Esophagus muscularis mucosa (tissue), 4 donors: ENCODE results near the gene SH3PXD2B.

Experiments
- CTCF ChIP-seq, 3 experiments: fragments of 200-600 bp in 2 of 3; fragments of 450-650 bp in 1 of 3; sonication (generic) in 2 of 3; IDR thresholded peaks; one replicate each; pipeline ENCODE4 v1.5.1; 2017 to 2019; ENCODE audit warnings: antibody characterized with exemption in 3 of 3, mild to moderate bottlenecking in 2 of 3, moderate library complexity in 1 of 3
- EP300 ChIP-seq: sonication (generic); formaldehyde crosslinking; IDR thresholded peaks from one replicate; pipeline ENCODE4 v1.6.1; 2017; ENCODE audit warnings: antibody characterized with exemption
- POLR2A ChIP-seq: fragments of 450-650 bp; IDR thresholded peaks from one replicate; pipeline ENCODE4 v1.6.1; 2017; ENCODE audit warnings: antibody characterized with exemption, moderate library complexity, mild to moderate bottlenecking, low read depth
- POLR2AphosphoS5 ChIP-seq, 2 donors: sonication (generic); formaldehyde crosslinking; IDR thresholded peaks; one replicate each; pipeline ENCODE4 v1.6.1; 2017; ENCODE audit warnings: antibody characterized with exemption in 2 of 2

- TF ChIP-seq POLR2A (no peak), CTCF (IDR thresholded peaks at IDR 0.05) (no peak), POLR2AphosphoS5 (IDR thresholded peaks at IDR 0.05) (no peak), EP300 (no peak)
These were observed 10.2 kb downstream of the SH3PXD2B start for GRCh38 chr5:172444110-172444510.
